Measurements from ENCODE around the gene ZBTB6.
A peak's percentile ranks its signal among the peaks of the same experiment; 100 is the strongest.
"Not testable (repeated sequence)": the region's sequence is repeated elsewhere in the genome, so short reads cannot be mapped to it uniquely, and the experiment has no call there.

ZBTB6 gene

GRCh38 chr9:122923947-122924346 lies 10.8 kb upstream of the ZBTB6 start:
- DNase-seq = no peak

GRCh38 chr9:122922713-122923112 lies 9.6 kb upstream of the ZBTB6 start:
- no peak for DNase-seq

GRCh38 chr9:122918310-122918709 lies 5.2 kb upstream of the ZBTB6 start:
- no peak for DNase-seq

- no peak for DNase-seq
Observed at GRCh38 chr9:122912671-122912963, 506 bp downstream of the ZBTB6 start.

GRCh38 chr9:122906122-122906521 lies 7.0 kb downstream of the ZBTB6 start:
- DNase-seq = not testable (repeated sequence)

- DNase-seq = peak; percentile 97
Observed at GRCh38 chr9:122904823-122905710, 8.1 kb downstream of the ZBTB6 start, which contains the start of gene RC3H2. RC3H2 (minus strand) TSS chr9:122905359; CDS start chr9:122897509, 7,850 bp downstream.

GRCh38 chr9:122904466-122904822 lies 8.7 kb downstream of the ZBTB6 start:
- DNase-seq = peak; percentile 27

- no peak for DNase-seq
Observed at GRCh38 chr9:122900791-122901190, 12.3 kb downstream of the ZBTB6 start.

- no peak for DNase-seq
Observed at GRCh38 chr9:122897969-122898368, 15.2 kb downstream of the ZBTB6 start.

GRCh38 chr9:122888480-122888879 lies 24.6 kb downstream of the ZBTB6 start:
- DNase-seq = no peak

GRCh38 chr9:122883125-122883524 lies 30.0 kb downstream of the ZBTB6 start:
- no peak for DNase-seq

- no peak for DNase-seq
Observed at GRCh38 chr9:122879443-122879842, 33.7 kb downstream of the ZBTB6 start.

- DNase-seq = no peak
Observed at GRCh38 chr9:122875523-122875922, 37.6 kb downstream of the ZBTB6 start.

- DNase-seq = not testable (repeated sequence)
Observed at GRCh38 chr9:122867276-122867675, 45.8 kb downstream of the ZBTB6 start.

- DNase-seq = no peak
Observed at GRCh38 chr9:122866079-122866478, 47.0 kb downstream of the ZBTB6 start.

GRCh38 chr9:122865300-122865699 lies 47.8 kb downstream of the ZBTB6 start:
- DNase-seq = no peak

GRCh38 chr9:122863407-122863806 lies 49.7 kb downstream of the ZBTB6 start:
- no peak for DNase-seq

GRCh38 chr9:122860319-122861142 lies 52.6 kb downstream of the ZBTB6 start:
- DNase-seq = no peak

Measured in stimulated activated naive CD4-positive, alpha-beta T cell treated with Interleukin-2 at 50 U/mL for 16 hours (primary cell).